ENCODE measurements around the gene ERMARD.

ERMARD gene

DNA sequence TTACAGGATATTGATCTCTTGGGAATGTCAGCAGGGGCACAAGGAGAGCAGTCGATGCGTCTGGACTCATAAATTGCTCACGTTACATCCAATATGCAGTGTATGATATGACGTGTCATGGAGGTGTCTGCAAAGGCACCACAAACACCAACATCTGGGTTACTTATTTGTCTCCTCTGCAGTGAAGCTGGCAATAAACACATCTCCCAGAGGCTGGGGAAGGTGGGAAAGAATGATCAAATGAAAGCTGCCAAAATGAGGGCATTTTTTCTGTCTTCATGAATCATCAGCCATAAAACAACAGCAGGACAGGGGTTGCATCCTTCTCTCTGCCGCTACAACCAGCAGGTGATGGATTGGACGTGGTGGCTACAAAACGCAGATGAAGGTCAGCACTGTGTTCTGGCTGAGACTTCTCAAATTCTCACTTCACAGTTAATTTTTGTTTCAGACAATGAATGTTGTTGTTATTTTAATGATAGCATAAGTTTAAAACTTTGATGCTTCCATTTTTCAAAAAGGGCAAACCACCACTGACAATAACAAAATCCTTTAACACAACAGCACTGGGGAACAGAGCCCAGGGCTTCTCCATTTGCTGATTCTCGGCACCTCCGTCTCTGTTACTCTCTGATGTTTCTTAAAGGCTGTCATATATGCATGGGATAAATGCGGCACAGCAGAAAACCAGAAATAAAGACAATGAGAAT, 47.5 kb downstream of the ERMARD start:
- peaks cover 3% of the 10 kb centered on the region; the same call in 1 of the 2 replicates for H3K27me3 ChIP-seq (ENCODE audit: control insufficient read depth, low read length)
- TF ChIP-seq EZH2phosphoT487 (IDR thresholded peaks at IDR 0.05; ENCODE audit: borderline replicate concordance, low read length), result no peak
- TF ChIP-seq, protein P1, sequence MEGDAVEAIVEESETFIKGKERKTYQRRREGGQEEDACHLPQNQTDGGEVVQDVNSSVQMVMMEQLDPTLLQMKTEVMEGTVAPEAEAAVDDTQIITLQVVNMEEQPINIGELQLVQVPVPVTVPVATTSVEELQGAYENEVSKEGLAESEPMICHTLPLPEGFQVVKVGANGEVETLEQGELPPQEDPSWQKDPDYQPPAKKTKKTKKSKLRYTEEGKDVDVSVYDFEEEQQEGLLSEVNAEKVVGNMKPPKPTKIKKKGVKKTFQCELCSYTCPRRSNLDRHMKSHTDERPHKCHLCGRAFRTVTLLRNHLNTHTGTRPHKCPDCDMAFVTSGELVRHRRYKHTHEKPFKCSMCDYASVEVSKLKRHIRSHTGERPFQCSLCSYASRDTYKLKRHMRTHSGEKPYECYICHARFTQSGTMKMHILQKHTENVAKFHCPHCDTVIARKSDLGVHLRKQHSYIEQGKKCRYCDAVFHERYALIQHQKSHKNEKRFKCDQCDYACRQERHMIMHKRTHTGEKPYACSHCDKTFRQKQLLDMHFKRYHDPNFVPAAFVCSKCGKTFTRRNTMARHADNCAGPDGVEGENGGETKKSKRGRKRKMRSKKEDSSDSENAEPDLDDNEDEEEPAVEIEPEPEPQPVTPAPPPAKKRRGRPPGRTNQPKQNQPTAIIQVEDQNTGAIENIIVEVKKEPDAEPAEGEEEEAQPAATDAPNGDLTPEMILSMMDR (IDR thresholded peaks at IDR 0.05; ENCODE audit: low read depth, low read length, poor library complexity, severe bottlenecking), result no peak
- H3K79me2 ChIP-seq (ENCODE audit: control insufficient read depth, low read length), result no peaks in the 10 kb centered on the region
- peaks cover 20% of the 10 kb centered on the region for H3K4me1 ChIP-seq (ENCODE audit: control insufficient read depth, low read length)
- H3K9me3 ChIP-seq (ENCODE audit: control insufficient read depth, insufficient read depth, low read length), result no peaks in the 10 kb centered on the region
- no peak overlapping the region for H3K27ac ChIP-seq (ENCODE audit: low read depth, low read length)
- no peaks in the 10 kb centered on the region for H4K20me1 ChIP-seq (ENCODE audit: control insufficient read depth, insufficient read depth, low read depth, low read length)
- H3K36me3 ChIP-seq (ENCODE audit: control insufficient read depth, low read length), result no peaks in the 10 kb centered on the region
- H3K4me2 ChIP-seq (ENCODE audit: low read length), result no peak overlapping the region
- no peak overlapping the region for H3K4me3 ChIP-seq (ENCODE audit: low read length)
- H3K9me2 ChIP-seq (replicated peaks; ENCODE audit: control insufficient read depth, low read length), result no peaks in the 10 kb centered on the region
- peaks cover 11% of the 10 kb centered on the region for H3F3A ChIP-seq (ENCODE audit: control insufficient read depth, insufficient read depth)

DNA sequence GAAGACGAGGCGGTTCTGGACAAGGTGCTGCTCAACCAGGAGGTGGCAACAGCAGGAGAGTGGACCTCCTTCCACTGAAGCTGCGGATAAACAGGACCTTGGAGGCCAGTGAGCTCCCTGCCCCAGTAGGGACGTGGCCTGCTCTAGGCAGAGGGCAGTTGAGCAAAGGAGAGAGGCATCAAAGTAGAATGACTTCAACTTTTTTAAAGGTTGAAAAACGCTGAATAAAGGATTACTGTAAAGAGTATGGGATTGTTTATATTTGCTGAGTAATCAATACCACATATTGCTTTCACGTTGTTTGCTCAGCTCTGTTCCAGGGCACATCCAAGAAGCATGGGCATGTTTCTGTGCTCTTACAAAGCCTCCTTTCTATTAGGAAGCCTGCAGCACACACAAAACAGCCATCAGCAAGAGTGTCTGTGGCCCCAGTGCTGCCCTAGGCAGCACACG, 48.1 kb downstream of the ERMARD start:
- Histone ChIP-seq H3K9me2 (replicated peaks; ENCODE audit: control insufficient read depth, low read length) (no peaks in the 10 kb centered on the region), H4K20me1 (ENCODE audit: control insufficient read depth, insufficient read depth, low read depth, low read length) (no peaks in the 10 kb centered on the region), H3K4me2 (ENCODE audit: low read length) (no peak overlapping the region), H3K9me3 (ENCODE audit: control insufficient read depth, insufficient read depth, low read length) (no peaks in the 10 kb centered on the region), H3K4me3 (ENCODE audit: low read length) (no peak overlapping the region), H3F3A (ENCODE audit: control insufficient read depth, insufficient read depth) (peaks cover 11% of the 10 kb centered on the region), H3K4me1 (ENCODE audit: control insufficient read depth, low read length) (peaks cover 26% of the 10 kb centered on the region), H3K36me3 (ENCODE audit: control insufficient read depth, low read length) (no peaks in the 10 kb centered on the region), H3K27me3 (ENCODE audit: control insufficient read depth, low read length) (peaks cover 3% of the 10 kb centered on the region; the same call in 1 of the 2 replicates), H3K79me2 (ENCODE audit: control insufficient read depth, low read length) (no peaks in the 10 kb centered on the region), H3K27ac (ENCODE audit: low read depth, low read length) (no peak overlapping the region)
- no peak for TF ChIP-seq EZH2phosphoT487 (IDR thresholded peaks at IDR 0.05; ENCODE audit: borderline replicate concordance, low read length)
- TF ChIP-seq, protein P1 (IDR thresholded peaks at IDR 0.05; ENCODE audit: low read depth, low read length, poor library complexity, severe bottlenecking), result no peak

DNA sequence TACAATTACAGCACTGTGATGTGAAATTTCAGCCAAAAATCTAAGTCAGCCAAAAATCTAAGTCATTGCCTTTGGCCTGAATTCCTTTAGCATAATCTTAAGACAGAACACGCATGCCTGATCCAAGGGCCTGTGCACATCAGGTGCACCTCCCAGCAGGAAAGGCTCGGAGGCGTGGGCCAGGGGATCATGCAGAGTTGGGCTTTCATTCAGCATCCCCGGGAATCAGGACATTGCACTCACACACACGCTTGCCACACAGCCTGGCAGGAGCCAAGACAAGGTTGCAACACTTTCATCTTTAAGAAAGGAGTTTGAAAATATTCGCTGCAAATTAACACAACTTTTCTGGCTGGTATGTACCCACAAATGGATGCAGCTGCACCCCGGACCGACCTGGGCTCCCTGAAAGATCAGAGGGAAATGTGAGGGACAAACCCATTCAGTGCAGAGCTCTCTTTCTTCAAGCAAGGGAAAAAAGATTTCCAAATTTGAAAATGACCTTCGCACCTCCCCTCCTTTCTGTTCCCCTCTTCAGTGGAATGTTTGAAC, 48.8 kb downstream of the ERMARD start:
- Histone ChIP-seq H3K27me3 (ENCODE audit: control insufficient read depth, low read length) (peaks cover 3% of the 10 kb centered on the region; the same call in 1 of the 2 replicates), H3K9me2 (replicated peaks; ENCODE audit: control insufficient read depth, low read length) (no peaks in the 10 kb centered on the region), H3K4me2 (ENCODE audit: low read length) (no peak overlapping the region), H4K20me1 (ENCODE audit: control insufficient read depth, insufficient read depth, low read depth, low read length) (no peaks in the 10 kb centered on the region), H3K36me3 (ENCODE audit: control insufficient read depth, low read length) (no peaks in the 10 kb centered on the region), H3K27ac (ENCODE audit: low read depth, low read length) (no peak overlapping the region), H3K79me2 (ENCODE audit: control insufficient read depth, low read length) (no peaks in the 10 kb centered on the region), H3F3A (ENCODE audit: control insufficient read depth, insufficient read depth) (peaks cover 11% of the 10 kb centered on the region), H3K4me1 (ENCODE audit: control insufficient read depth, low read length) (peaks cover 33% of the 10 kb centered on the region), H3K9me3 (ENCODE audit: control insufficient read depth, insufficient read depth, low read length) (no peaks in the 10 kb centered on the region), H3K4me3 (ENCODE audit: low read length) (no peak overlapping the region)
- TF ChIP-seq, protein P1 (IDR thresholded peaks at IDR 0.05; ENCODE audit: low read depth, low read length, poor library complexity, severe bottlenecking), result no peak
- TF ChIP-seq EZH2phosphoT487 (IDR thresholded peaks at IDR 0.05; ENCODE audit: borderline replicate concordance, low read length), result no peak

Measured in DOHH2 (cell line).